SU-DHL-6 (cell line): ENCODE results near the gene MAGOH.

Source experiments
- EZH2phosphoT487 ChIP-seq: fragments of 200-600 bp; sonication (generic), shearing (Covaris generic); conservative IDR thresholded peaks from 2 replicates; pipeline ENCODE4 v1.6.1; 2018; ENCODE audit warnings: mild to moderate bottlenecking, antibody characterized with exemption, low read length, moderate library complexity, mixed read lengths
- TF ChIP-seq, protein P1 (sequence below): fragments of 200-600 bp; sonication (generic); IDR thresholded peaks from one replicate; pipeline ENCODE4 v1.5.1; 2017; ENCODE audit warnings: antibody characterized with exemption, mild to moderate bottlenecking, low read length, moderate library complexity; ENCODE audit not compliant: insufficient read depth, poor library complexity, severe bottlenecking

DNA sequence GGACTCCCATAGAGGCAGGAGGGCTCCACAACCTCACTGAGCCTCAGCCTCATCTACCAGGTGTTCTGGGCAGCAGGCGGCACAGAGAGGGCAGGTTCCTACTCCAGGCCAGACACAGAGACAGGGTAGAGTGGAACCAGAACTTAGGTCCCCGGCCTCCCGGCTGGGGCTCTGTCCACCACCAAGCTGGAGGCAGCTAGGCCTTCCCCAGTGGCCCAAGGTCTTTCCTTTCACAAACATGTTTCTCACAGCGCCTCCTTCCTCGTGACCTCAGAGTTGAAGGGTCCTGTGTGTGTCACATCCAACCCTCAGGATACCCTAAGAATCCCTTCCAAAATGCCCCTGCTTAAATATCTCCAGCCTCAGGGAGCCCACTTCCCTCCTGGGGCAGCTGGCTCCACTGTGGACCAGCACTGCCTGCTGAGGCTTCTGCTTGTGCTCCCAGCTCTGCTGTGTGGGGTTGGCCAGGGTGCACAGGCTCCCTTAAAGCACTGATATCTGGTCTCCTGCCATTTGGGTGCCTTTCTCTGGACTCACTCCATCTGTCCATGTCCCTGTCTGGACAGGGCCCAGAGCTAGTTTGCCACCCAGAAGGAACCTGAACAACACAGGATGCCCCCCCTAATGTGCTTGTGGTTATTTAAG is 33.2 kb upstream of the MAGOH start:
- TF ChIP-seq, protein P1, sequence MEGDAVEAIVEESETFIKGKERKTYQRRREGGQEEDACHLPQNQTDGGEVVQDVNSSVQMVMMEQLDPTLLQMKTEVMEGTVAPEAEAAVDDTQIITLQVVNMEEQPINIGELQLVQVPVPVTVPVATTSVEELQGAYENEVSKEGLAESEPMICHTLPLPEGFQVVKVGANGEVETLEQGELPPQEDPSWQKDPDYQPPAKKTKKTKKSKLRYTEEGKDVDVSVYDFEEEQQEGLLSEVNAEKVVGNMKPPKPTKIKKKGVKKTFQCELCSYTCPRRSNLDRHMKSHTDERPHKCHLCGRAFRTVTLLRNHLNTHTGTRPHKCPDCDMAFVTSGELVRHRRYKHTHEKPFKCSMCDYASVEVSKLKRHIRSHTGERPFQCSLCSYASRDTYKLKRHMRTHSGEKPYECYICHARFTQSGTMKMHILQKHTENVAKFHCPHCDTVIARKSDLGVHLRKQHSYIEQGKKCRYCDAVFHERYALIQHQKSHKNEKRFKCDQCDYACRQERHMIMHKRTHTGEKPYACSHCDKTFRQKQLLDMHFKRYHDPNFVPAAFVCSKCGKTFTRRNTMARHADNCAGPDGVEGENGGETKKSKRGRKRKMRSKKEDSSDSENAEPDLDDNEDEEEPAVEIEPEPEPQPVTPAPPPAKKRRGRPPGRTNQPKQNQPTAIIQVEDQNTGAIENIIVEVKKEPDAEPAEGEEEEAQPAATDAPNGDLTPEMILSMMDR, result no peak
- TF ChIP-seq EZH2phosphoT487, result no peak
